HG03025 (cell line): ENCODE results near the gene FAM117B.
A peak's percentile ranks its signal among the peaks of the same experiment; 100 is the strongest.
"Not testable (repeated sequence)": the region's sequence is repeated elsewhere in the genome, so short reads cannot be mapped to it uniquely, and the experiment has no call there.

Experiments used
- ATAC-seq: cut with Tn5 transposase; IDR thresholded peaks from one replicate; pipeline ENCODE4 v1.9.1; 2021; ENCODE audit warnings: mild to moderate bottlenecking, moderate library complexity; ENCODE audit not compliant: unreplicated experiment, low FRiP score

The FAM117B gene

DNA sequence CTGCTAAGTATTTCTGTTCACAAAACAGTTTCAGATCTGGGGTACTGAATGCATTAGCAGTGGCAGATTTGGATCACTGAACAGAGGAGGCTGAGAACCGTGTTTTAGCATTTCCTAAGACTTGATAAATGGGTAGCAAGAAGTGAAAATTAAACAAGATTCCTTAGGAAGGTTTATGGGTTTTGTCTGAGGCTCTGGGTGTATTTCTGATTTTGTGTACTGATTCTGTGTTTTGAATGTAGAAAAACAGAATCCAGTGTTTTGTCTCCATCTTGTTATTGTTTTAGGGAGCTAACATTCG lies 1.4 kb downstream of the FAM117B start:
- peak; percentile 8 for ATAC-seq

DNA sequence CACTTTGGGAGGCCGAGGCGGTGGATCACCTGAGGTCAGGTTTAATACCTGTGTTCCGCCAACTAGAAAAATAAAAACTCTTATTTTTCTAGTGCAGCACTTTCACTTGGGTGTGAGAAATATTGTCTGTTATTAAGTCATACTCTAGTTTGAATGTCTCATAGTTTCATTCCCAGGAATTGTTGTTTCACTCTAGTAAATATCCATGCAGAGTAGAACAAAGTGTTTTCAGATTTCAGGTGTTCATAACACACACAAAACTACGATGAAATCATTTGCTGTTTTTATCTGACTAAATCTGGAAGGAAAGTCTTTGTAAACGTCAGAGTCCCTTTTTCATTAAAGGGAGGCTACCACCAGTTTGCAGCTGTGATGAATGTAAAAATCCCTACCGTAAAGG lies 4.0 kb downstream of the FAM117B start:
- ATAC-seq, result no peak

DNA sequence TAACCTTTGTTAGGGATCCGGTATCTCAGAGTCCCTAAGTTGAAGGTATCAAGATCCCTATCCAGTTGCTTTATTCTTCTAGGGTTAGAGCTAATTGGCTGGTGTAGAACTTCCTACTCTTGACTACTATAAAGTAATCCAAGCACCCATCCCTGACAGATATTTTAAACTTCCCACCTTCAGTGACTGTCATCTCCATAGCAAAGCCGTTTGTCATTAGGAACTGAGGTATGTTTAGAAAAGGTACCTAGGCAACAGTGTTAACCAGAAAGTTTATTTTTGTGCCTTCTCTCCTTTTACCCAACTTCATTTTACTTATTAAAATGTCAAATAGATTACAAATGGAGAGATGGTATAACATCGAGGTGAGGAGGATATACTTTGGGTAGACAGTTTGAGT lies 4.5 kb downstream of the FAM117B start:
- no peak for ATAC-seq

- no peak for ATAC-seq
Observed at GRCh38 chr2:202642567-202642966, 7.8 kb downstream of the FAM117B start.

GRCh38 chr2:202643012-202643858 lies 8.5 kb downstream of the FAM117B start:
- ATAC-seq, result no peak

- no peak for ATAC-seq
Observed at GRCh38 chr2:202652119-202652518, 17.4 kb downstream of the FAM117B start.

DNA sequence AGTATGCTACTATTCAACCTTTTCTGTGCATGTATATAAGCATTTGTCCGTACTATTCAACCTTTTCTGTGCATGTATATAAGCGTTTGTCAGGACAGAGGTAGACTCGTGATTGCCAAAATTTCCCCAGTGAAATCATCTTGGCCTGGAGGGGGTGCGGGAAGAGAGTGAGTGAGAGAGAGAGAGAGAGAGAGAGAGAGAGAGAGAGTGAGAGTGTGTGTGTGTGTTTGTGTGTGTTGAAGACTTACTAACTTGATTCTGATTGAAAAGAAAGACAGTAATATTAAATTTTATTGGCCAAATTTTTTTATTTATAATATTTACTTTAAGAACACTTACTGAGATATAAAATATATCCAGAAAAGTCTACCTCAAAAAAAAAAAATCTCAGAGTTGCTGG lies 19.1 kb downstream of the FAM117B start:
- no peak for ATAC-seq

DNA sequence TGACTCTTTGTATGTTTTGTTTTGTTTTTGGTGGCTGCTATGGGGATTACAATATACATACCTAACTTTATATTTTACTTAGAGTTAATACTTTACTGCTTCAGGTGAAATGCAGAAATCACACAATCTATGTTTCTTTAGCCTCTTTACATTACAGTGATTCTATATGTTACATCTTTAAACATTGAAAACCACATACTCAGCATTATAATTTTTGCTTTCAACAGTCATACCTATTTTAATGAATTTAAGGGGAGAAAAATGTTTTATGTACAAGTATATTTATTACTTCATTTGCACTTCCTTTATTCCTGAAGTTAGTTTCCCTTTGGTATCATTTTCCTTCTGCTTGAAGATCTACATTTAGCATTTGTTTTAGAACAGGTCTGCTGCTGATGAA lies 23.1 kb downstream of the FAM117B start:
- no peak for ATAC-seq

- no peak for ATAC-seq
Observed at GRCh38 chr2:202660796-202661195, 26.0 kb downstream of the FAM117B start.

- no peak for ATAC-seq
Observed at GRCh38 chr2:202669841-202670240, 35.1 kb downstream of the FAM117B start.

DNA sequence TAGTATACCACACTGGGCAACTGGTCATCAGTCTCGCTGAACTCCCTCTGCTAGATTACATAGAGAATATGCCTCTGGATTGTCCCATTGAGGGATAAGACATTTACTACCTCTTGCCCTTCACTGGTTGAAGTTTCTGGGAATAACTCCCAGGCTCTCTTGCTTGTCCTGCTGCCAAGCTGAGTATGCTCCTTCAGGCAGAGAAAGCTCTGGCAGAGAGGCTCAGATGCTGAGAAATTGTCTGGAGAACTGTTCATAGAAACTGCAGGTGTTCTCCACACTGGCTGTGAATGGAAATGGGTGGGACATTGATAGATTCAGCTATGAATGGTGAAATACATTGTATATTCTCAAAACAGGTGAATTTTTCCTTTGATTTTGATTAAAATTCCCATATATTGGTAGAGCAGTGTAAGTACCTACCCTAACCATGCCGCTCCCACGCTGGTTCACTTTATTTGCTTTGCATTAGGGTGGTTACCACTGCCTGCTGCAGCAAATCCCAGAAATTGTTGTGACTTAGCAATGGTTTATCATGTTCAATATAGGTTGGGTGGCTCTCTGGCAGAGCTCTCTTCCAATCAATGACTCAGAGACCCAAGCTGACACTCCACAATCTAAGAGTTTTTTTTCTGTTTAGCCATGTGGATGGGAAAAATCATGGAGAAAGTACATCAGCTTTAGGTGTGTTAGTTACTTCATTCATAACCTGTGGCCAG lies 36.7 kb downstream of the FAM117B start:
- ATAC-seq, result no peak

GRCh38 chr2:202675097-202675496 lies 40.3 kb downstream of the FAM117B start:
- ATAC-seq, result not testable (repeated sequence)

GRCh38 chr2:202679980-202680379 lies 45.2 kb downstream of the FAM117B start:
- ATAC-seq, result no peak

- ATAC-seq, result no peak
Observed at GRCh38 chr2:202680512-202680911, 45.7 kb downstream of the FAM117B start.

DNA sequence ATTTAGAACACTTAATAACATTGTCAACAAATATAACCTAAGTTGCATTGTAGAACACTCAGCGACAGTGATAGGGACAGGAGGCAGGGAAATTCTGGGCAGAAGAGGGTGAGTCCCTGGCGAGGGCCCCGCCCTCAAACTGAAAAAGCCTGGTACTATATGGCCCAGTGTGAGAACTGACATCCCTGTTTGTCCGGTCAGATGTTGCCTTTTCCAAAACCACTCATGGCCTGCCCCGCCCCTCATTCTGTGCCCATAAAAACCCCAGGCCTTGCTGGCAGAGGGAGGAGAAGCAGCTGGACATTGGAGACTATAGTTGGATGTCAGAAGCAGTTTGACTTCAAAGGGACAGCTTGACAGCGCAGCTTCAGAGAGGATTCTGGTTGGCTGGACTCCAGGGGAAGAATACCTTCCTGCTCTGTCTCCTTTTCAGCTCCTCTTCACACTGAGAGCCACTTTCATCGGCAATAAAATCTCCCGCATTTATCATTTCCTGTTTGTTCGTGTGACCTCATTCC lies 47.0 kb downstream of the FAM117B start:
- ATAC-seq, result no peak

GRCh38 chr2:202682274-202682673 lies 47.5 kb downstream of the FAM117B start:
- ATAC-seq, result no peak

DNA sequence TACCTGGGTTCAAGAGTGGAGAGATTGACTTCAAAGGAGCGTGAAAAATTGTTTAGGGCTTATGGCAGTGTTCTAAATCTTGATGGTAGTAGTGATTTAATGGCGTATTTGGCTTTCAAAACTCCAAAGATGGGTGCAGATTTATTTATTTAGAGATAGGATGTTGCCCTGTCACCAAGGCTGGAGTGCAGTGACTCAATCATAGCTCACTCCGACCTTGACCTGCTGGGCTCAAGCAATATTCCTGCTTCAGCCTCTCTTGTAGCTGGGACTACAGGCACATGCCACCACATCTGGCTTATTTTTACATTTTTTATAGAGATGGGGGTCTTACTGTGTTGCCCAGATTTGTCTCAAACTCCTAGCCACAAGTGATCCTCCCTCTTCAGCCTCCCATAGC lies 52.5 kb downstream of the FAM117B start:
- no peak for ATAC-seq

- no peak for ATAC-seq
Observed at GRCh38 chr2:202689459-202689858, 54.7 kb downstream of the FAM117B start.

DNA sequence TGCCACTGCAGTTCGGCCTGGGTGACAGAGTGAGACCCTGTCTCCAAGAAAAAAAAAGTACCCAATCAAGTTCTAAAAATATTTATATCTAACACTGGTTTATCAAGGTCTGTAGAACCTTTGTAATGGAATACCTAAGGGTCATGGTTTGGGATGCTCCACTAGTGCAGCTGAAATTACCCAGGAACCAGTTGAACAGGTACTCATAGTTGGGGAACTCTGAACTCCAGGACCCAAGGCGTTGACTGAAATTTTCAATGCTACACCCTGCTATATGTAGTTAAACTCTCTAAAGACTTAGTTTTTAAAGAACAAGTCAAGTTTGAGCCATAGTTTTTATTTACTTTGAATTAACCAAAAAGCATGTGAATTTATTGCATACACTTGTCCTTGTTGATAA lies 55.1 kb downstream of the FAM117B start:
- ATAC-seq, result no peak

DNA sequence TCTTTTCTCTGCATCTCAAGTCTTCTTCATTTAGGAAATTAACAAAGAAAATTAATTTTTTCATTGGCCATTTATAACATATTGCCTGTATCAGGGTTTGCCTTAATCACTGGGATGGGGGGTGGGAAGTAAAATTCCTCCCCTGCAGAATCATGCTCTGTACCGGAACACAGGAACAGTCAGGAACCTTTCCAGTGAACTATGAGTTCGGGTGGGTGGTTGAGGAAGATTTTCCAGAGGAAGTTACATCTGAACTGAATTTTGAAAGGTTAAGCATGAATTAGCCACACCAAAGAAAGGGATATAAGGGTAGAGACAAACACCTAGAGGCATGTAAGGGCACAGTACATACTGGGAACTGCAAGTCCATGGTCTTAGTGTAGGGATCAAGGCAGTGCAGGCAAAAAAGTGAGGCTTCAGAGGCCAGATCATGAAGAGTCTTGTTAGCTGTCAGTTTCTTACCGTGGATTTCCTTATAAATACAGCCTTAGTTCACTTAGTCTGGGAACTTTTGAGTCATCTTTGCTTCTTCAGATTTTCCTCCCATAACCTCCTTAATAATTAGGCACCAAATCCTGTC lies 55.6 kb downstream of the FAM117B start:
- no peak for ATAC-seq

- ATAC-seq, result no peak
Observed at GRCh38 chr2:202693503-202693902, 58.7 kb downstream of the FAM117B start.

- ATAC-seq, result no peak
Observed at GRCh38 chr2:202695166-202695565, 60.4 kb downstream of the FAM117B start.
